PFSK-1 (cell line): ENCODE measurements around the gene PPRC1.

ENCODE experiments used
- FOXP2 ChIP-seq: optimal IDR thresholded peaks from 2 replicates; pipeline ENCODE3; 2011; ENCODE audit warnings: borderline replicate concordance, control low read depth, inconsistent platforms; ENCODE audit not compliant: insufficient read depth; ENCODE audit errors: extremely low read length, extremely low read depth
- POLR2AphosphoS5 ChIP-seq: IDR thresholded peaks from 2 replicates; pipeline ENCODE4 v1.6.1; 2012; ENCODE audit warnings: low read depth, mild to moderate bottlenecking, control low read depth, low read length, moderate library complexity
- SIN3A ChIP-seq: IDR thresholded peaks from 2 replicates; pipeline ENCODE4 v1.6.1; 2012; ENCODE audit warnings: mild to moderate bottlenecking, low read length, moderate library complexity, borderline replicate concordance; ENCODE audit not compliant: insufficient read depth
- TAF1 ChIP-seq: IDR thresholded peaks from 2 replicates; pipeline ENCODE4 v1.6.1; 2012; ENCODE audit warnings: low read length, control low read depth, borderline replicate concordance; ENCODE audit not compliant: insufficient read depth
- TF ChIP-seq, protein P1 (sequence below), 2 experiments: IDR thresholded peaks; 2 replicates each; pipeline versions ENCODE4 v1.6.1 to v1.8.0; 2011 to 2012; ENCODE audit warnings: low read depth in 2 of 2, low read length in 2 of 2, control low read depth in 1 of 2, inconsistent platforms in 1 of 2, mild to moderate bottlenecking in 1 of 2, moderate library complexity in 1 of 2; ENCODE audit not compliant: insufficient read depth in 1 of 2

Gene PPRC1

DNA sequence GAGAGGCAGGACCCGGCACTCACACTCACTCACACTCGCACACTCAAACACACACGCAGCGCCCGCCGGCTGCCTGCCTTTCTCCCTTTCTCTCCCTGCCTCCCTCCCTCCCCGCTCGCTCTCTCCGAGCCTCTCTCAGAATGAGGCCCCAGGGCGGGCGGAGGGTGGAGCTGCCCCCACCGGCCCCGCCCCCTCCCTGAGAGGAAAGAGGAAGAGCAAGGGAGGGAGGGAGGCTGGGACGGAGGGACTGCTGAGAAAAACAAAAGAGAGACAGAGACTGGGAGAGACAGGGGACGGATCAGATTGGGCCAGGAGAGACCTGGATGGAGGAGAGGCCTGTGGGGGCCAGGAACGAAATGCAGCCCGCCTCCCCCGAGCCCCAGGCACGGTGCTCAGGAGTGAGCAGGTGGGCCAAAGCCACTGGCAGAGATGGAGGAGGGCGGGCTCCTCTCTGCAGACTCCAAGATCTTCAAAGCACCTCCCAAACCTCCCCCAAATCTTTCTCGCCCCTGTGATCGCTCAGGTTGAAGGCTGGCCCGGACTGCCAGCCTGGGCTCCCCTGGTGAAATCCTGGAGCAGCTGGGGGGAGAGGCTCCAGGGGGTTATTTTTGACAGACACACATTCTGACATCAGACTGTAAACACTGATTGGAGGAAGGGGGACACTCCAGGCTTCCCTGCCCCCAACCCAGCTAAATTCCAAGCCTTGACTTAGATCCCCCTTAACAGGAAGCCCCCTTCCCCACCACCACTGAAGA, 17.8 kb upstream of the PPRC1 start:
- TF ChIP-seq POLR2AphosphoS5, result peak; percentile 85
- 0 out of 2 replicates have a peak, but pooled peaks have one; percentile 79 for TF ChIP-seq TAF1
- TF ChIP-seq, protein P1, sequence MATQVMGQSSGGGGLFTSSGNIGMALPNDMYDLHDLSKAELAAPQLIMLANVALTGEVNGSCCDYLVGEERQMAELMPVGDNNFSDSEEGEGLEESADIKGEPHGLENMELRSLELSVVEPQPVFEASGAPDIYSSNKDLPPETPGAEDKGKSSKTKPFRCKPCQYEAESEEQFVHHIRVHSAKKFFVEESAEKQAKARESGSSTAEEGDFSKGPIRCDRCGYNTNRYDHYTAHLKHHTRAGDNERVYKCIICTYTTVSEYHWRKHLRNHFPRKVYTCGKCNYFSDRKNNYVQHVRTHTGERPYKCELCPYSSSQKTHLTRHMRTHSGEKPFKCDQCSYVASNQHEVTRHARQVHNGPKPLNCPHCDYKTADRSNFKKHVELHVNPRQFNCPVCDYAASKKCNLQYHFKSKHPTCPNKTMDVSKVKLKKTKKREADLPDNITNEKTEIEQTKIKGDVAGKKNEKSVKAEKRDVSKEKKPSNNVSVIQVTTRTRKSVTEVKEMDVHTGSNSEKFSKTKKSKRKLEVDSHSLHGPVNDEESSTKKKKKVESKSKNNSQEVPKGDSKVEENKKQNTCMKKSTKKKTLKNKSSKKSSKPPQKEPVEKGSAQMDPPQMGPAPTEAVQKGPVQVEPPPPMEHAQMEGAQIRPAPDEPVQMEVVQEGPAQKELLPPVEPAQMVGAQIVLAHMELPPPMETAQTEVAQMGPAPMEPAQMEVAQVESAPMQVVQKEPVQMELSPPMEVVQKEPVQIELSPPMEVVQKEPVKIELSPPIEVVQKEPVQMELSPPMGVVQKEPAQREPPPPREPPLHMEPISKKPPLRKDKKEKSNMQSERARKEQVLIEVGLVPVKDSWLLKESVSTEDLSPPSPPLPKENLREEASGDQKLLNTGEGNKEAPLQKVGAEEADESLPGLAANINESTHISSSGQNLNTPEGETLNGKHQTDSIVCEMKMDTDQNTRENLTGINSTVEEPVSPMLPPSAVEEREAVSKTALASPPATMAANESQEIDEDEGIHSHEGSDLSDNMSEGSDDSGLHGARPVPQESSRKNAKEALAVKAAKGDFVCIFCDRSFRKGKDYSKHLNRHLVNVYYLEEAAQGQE (IDR thresholded peaks at IDR 0.05; ENCODE audit: insufficient read depth in 1 of 2, low read depth in 2 of 2, low read length in 2 of 2), result peak in 1 of 2 experiments; percentile 58; a peak in 1 of 4 replicates
- TF ChIP-seq SIN3A, result no peak
- TF ChIP-seq FOXP2, result no peak

DNA sequence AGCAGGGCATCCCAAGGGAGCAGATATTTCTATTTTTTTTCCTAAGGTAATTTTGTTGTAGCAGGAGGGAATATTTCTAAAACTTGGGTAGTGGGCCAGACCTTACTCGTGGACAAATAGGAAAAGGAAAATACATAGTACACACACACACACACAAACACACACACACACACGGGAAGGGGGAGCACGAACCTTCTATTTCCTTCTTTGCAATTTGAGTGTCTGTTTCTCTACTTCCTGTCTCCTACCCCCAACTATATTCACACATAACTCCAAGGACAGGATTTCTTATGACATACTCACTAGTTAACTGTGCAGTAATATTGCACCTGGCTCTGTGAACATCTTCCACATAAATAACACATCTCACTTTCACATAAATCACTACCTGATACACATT, 17.1 kb upstream of the PPRC1 start:
- TF ChIP-seq, protein P1 (IDR thresholded peaks at IDR 0.05; ENCODE audit: insufficient read depth in 1 of 2, low read depth in 2 of 2, low read length in 2 of 2), result no peak

DNA sequence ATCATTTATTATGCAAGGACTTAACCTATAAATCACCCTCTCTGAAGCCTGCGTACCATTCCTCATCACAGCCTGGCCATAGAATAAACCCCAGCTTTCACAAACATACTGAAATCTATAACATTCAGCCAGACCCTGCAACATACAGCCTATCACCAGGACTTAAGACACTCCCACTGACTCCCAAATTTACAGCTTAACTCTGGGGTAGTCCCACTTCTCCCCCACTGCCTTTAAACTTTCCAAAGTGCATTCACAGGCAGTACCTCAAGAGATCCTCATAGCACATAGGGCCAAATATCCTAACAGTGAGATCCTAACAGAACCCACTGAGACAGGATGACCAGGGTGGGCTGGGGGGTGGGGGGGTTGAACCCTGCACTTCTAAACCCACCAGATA, 16.2 kb upstream of the PPRC1 start:
- TF ChIP-seq TAF1 (no peak), FOXP2 (no peak), POLR2AphosphoS5 (no peak), SIN3A (no peak)
- TF ChIP-seq, protein P1 (IDR thresholded peaks at IDR 0.05; ENCODE audit: insufficient read depth in 1 of 2, low read depth in 2 of 2, low read length in 2 of 2), result no peak

DNA sequence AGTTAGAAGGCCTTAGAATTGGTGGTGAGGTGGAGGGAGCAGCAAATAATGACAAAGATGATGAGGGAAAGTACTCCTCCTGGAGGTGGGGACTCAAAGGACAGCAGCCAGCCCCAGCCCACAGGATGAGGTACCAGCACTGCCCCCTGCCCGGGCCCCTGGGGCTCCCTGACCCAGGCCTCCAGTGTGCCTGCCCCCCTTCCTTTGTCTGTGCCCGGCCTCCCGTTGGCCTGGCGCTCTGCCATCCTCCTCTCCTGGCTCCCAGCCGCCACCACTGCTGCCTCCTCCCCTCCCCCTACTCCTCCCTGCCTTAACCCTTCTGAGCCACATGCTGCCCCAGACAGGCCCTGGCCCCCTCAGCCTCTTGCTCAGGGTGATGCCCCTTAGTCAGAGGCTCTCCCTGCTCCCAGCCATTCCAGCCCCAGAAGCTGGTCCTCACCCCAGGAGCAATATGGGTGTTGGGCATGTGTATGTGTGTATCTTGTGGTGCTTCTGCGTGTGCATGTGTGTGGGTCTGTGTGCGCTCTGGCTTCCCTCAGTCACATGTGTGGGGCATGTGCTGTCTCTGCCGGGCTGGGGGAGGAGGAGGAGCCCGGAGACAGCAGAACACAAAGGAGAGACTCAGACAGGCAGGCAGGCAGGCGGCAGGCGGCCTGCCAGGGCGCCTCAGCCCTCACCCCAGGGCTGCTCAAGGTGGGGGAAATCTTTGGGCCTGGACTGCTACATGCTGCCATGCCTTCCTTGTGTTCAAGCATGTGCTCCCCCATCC, 15.3 kb upstream of the PPRC1 start:
- TF ChIP-seq SIN3A, result no peak
- TF ChIP-seq FOXP2, result no peak
- peak; percentile 50; the same call in 1 of the 2 replicates for TF ChIP-seq POLR2AphosphoS5
- TF ChIP-seq, protein P1 (IDR thresholded peaks at IDR 0.05; ENCODE audit: insufficient read depth in 1 of 2, low read depth in 2 of 2, low read length in 2 of 2), result no peak
